NCI-H82 treated with DMSO at 0.1 percent for 48 hours (cell line): Measurements from ENCODE around the gene EPHA3.

ENCODE experiments used
- DNase-seq: peaks from one replicate; lab custom pipeline; 2025; ENCODE audit not compliant: unreplicated experiment; lab: John Stamatoyannopoulos, UW

The EPHA3 gene

GRCh38 chr3:89278302-89279025, 171.0 kb downstream of the EPHA3 start:
- DNase-seq = no peak

- DNase-seq = no peak
Measured at GRCh38 chr3:89280301-89280700, 172.9 kb downstream of the EPHA3 start.

GRCh38 chr3:89280822-89281365, 173.5 kb downstream of the EPHA3 start:
- no peak for DNase-seq

- no peak for DNase-seq
Measured at GRCh38 chr3:89287902-89288508, 180.6 kb downstream of the EPHA3 start.

GRCh38 chr3:89289574-89290190, 182.3 kb downstream of the EPHA3 start:
- no peak for DNase-seq

GRCh38 chr3:89297199-89297598, 189.8 kb downstream of the EPHA3 start:
- DNase-seq = no peak

GRCh38 chr3:89300526-89300925, 193.1 kb downstream of the EPHA3 start:
- no peak for DNase-seq

- DNase-seq = no peak
Measured at GRCh38 chr3:89300981-89301380, 193.6 kb downstream of the EPHA3 start.

GRCh38 chr3:89303701-89304100, 196.3 kb downstream of the EPHA3 start:
- no peak for DNase-seq

GRCh38 chr3:89306540-89306939, 199.1 kb downstream of the EPHA3 start:
- DNase-seq = no peak

GRCh38 chr3:89311581-89311980, 204.2 kb downstream of the EPHA3 start:
- DNase-seq = no peak

GRCh38 chr3:89312141-89312540, 204.7 kb downstream of the EPHA3 start:
- DNase-seq = no peak

GRCh38 chr3:89314454-89315098, 207.2 kb downstream of the EPHA3 start:
- no peak for DNase-seq

GRCh38 chr3:89315750-89316470, 208.5 kb downstream of the EPHA3 start:
- no peak for DNase-seq

GRCh38 chr3:89320186-89320585, 212.8 kb downstream of the EPHA3 start:
- no peak for DNase-seq

- no peak for DNase-seq
Measured at GRCh38 chr3:89326997-89327396, 219.6 kb downstream of the EPHA3 start.

GRCh38 chr3:89332386-89332785, 225.0 kb downstream of the EPHA3 start:
- DNase-seq = no peak

- no peak for DNase-seq
Measured at GRCh38 chr3:89332793-89333192, 225.4 kb downstream of the EPHA3 start.

- no peak for DNase-seq
Measured at GRCh38 chr3:89335693-89336092, 228.3 kb downstream of the EPHA3 start.

- DNase-seq = no peak
Measured at GRCh38 chr3:89340408-89340807, 233.0 kb downstream of the EPHA3 start.

GRCh38 chr3:89344076-89344475, 236.7 kb downstream of the EPHA3 start:
- DNase-seq = no peak
